Measurements from ENCODE around the gene GOLGA8B.
A peak's percentile ranks its signal among the peaks of the same experiment; 100 is the strongest.
"Not testable (repeated sequence)": the region's sequence is repeated elsewhere in the genome, so short reads cannot be mapped to it uniquely, and the experiment has no call there.

The GOLGA8B gene

GRCh38 chr15:34583399-34584329 is at the start of gene GOLGA8B:
Gene GOLGA8B (minus strand): TSS chr15:34583651. CDS start chr15:34535912, 47,739 bp downstream.
- DNase-seq = peak; percentile 48

DNA sequence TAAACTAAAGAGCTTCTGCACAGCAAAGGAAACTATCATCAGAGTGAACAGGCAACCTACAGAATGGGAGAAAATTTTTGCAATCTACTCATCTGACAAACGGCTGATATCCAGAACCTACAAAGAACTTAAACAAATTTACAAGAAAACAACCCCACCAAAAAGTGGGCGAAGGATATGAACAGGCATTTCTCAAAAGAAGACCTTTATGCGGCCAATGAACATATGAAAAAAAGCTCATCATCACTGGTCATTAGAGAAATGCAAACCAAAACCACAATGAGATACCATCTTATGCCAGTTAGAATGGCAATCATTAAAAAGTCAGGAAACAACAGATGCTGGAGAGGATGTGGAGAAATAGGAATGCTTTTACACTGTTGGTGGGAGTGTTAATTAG is 49.7 kb upstream of the GOLGA8B start:
- DNase-seq = not testable (repeated sequence)

GRCh38 chr15:34628577-34629152 is 45.2 kb upstream of the GOLGA8B start:
- no peak for DNase-seq

GRCh38 chr15:34625007-34625406 is 41.6 kb upstream of the GOLGA8B start:
- no peak for DNase-seq

GRCh38 chr15:34621675-34622074 is 38.2 kb upstream of the GOLGA8B start:
- peak; percentile 56 for DNase-seq

GRCh38 chr15:34620814-34621213 is 37.4 kb upstream of the GOLGA8B start:
- DNase-seq = no peak

GRCh38 chr15:34620142-34620541 is 36.7 kb upstream of the GOLGA8B start:
- peak; percentile 29 for DNase-seq

- no peak for DNase-seq
Observed at GRCh38 chr15:34619151-34619550, 35.7 kb upstream of the GOLGA8B start.

- DNase-seq = no peak
Observed at GRCh38 chr15:34618073-34618472, 34.6 kb upstream of the GOLGA8B start.

- no peak for DNase-seq
Observed at GRCh38 chr15:34616613-34617012, 33.2 kb upstream of the GOLGA8B start.

GRCh38 chr15:34613997-34614396 is 30.5 kb upstream of the GOLGA8B start:
- no peak for DNase-seq

DNA sequence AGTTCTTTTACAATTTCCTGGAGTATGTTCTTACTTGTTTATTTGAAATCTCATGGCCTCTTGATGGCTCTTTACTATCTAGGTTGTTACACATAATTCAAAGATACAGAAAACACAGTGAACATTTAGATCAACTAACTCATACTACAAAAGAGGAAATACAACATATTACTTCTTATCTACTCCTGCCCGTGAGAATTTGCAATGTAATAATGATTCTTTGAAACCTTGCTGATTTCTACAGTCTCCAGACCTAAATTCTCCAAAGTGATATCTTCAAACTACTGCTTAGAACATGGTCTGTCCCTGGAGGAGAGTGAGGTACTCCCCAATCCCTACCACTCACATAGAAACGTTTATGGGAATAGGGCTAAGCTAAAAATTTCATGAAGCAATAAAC is 29.9 kb upstream of the GOLGA8B start:
- no peak for DNase-seq

- DNase-seq = no peak
Observed at GRCh38 chr15:34610354-34610753, 26.9 kb upstream of the GOLGA8B start.

DNA sequence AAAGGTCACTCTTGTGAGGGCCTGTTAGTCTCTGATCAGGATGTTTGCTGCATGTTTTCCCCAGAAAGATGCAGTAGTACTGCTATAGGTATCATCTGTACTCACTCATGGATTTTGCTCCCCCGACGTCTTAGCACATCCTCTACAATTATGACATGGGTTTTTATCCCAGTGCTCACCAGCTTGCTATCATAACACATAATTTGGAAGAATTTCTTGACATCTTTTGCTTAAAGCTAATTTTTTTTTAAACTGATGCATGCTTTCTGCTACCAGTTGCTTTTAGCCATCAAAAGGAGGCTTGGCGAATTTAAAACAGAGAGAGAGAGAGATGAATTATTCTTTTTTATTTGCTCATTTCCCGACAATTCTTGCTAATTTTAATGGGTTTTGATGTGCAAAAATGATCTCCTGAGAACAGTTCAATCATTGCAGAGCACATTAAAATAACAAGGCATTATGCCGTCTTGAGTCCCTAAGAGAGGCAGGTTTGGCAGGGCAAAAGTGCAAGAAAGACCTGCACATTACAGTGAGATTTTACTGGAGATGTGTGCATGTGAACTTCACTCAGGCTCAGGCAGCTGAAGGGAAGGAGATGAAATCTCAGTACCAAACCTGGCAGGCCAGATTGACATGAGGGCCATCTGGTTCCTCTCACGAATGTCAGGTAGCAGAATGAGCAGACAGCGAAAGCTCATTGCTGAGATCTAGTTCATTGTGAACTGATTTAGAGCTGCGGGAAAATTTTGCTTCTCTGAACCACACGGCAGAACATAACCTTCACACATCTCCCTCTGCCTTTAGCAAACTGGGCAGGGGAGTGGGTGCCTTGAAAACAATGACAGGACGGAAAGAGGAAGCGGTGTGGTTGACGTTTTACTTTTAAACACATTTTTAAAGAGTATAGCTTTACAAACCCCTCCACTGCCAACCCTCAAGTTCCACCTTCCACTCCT is 25.9 kb upstream of the GOLGA8B start:
- peak; percentile 8 for DNase-seq

- no peak for DNase-seq
Observed at GRCh38 chr15:34608517-34608916, 25.1 kb upstream of the GOLGA8B start.

GRCh38 chr15:34607832-34608231 is 24.4 kb upstream of the GOLGA8B start:
- no peak for DNase-seq

GRCh38 chr15:34606545-34606944 is 23.1 kb upstream of the GOLGA8B start:
- no peak for DNase-seq

DNA sequence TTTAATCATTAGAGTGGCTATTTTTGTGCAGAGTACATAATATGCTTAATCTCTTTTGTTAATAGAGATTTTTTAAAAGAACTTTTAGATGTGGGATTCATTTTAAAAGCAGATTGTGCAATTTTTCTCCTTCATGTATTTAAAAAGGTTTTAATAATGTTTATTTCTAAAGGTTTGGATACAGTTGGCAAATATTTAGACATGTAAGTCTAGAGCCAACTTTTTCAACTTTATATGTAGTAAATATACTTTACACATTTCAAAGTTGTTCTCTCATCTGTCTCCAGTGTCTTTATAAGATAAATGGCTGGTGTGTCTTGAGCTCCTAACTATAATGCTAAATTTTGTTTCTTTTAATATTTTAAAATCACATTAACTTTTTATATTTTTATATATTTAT is 22.7 kb upstream of the GOLGA8B start:
- no peak for DNase-seq

- DNase-seq = no peak
Observed at GRCh38 chr15:34603095-34603494, 19.6 kb upstream of the GOLGA8B start.

DNA sequence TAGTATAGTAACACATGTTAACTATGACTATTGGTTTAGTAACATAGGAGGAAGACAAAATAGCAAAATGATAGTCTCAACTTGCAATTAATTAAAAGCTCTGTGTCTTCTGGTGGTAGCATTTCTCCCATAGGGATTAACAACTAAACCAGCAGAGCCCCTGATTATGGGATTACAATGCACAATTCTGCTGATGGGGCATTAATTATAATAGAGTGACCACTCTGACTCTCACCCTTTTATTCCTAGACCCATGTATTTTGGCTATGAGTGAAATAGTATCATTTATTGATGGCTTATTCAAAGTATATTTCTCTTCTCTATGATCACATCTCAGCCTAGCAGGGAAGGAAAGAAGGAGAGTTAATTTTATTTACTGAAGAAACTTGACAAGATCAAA is 17.5 kb upstream of the GOLGA8B start:
- no peak for DNase-seq

DNA sequence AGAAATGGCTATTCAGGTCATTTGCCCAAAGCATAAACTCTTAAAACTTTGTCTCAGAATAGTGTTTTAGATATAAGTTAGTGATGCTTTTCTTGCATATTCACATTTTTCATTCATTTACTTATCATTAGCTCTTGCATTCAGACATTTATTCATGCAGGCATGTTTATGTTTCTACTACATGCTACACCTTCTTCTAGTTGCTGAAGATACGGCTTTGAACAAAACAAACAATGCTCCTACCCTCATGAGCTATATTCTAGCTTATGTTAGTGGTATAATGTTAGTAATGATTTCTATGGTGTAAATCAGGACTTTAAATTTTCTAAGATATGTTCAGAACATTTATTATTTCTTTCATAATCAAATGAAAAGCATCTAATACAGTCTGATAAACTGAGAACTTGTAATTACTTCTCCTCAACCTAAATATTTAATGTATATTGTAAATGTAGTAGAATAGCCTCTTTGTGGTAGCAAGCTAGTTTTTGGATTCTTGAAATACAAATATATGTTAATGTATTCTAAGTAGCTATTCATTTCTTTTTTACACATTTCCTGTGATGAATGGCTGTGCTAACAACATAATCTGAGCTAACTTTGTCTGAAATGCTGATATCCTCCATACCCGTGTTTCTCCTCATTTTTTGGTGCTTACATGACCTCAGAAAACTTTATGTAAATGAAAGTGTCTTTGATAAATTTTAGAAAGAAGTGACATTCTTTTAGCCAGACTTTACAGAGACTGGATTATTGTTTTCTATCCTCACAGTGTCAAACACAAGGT is 15.5 kb upstream of the GOLGA8B start:
- no peak for DNase-seq

DNA sequence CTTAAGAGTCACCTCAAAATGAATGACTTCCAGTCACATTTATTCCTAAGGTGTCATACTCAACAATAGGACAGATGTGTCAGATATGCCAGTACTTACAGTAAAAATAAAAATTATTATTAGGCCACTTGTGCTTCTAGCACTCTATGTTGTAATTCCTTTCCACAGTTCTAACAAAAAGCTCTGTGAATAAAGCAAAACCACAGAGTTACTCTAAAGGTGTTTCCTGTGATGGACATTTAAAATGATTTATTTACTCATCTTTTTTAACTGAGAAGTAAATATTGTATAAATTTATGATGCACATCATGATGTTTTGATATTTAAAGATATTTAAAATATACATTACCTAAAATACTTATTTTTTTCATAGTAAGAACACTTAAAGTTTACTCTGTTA is 13.9 kb upstream of the GOLGA8B start:
- no peak for DNase-seq

Data from suppressor macrophage treated with lipopolysaccharide for 4 hours (primary cell).